ENCODE measurements around the gene PDS5B. TPM values are rescaled to one million over a fixed set of nuclear protein-coding genes. Genes with fewer than 3 reads are reported as not detected.
"Not testable (repeated sequence)": the region's sequence is repeated elsewhere in the genome, so short reads cannot be mapped to it uniquely, and the experiment has no call there.

The PDS5B gene
- total and polyA plus RNA-seq, 11 donors: 3.7 to 28.8 (median 18.6) TPM

GRCh38 chr13:32549788-32550187 is 36.5 kb upstream of the PDS5B start:
- Histone ChIP-seq H3K9me3 (no peaks in the 10 kb centered on the region), H3K27ac (no peak overlapping the region), H3K27me3 (no peaks in the 10 kb centered on the region), H3K36me3 (no peaks in the 10 kb centered on the region), H3K4me1 (peaks cover 0 to 6% (median 0%) of the 10 kb centered on the region in 12 donors), H3K4me3 (no peak overlapping the region)
- no peak for TF ChIP-seq CTCF (IDR thresholded peaks at IDR 0.05)
- no peak for TF ChIP-seq POLR2A (IDR thresholded peaks at IDR 0.05)
- ATAC-seq (no peak), DNase-seq (no peak)
- WGBS, 4 donors: 90 to 96% (median 93%) methylated on average over 3 of the region's 3 CpGs
- intact Hi-C loops (cut with DNase I): loop anchor here in 1 of 10 donors (10.0 kb wide), 1 partner anchor 165 kb away; no protein-coding TSS in a partner anchor

DNA sequence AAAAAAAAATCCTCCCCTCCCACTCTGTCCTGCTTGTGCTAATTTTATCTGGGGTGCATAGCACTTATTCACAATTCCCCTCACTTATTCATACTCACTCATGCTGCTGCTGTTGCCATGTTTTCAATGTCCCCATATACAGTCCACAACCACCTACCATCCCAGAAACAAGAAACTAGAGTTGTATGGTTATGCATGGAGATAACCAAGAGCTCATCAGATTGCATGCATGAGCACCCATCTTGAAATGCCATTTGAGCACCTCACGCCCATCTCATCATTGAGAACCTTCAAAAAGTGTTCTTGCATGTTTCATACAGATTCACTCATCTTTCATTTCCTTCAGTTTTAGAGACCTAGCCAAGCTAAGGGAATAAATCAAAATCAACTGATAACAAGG is 32.5 kb upstream of the PDS5B start:
- Histone ChIP-seq H3K27me3 (no peaks in the 10 kb centered on the region), H3K4me1 (peaks cover 0 to 6% (median 0%) of the 10 kb centered on the region in 12 donors), H3K4me3 (no peak overlapping the region), H3K9me3 (no peaks in the 10 kb centered on the region), H3K27ac (no peak overlapping the region), H3K36me3 (no peaks in the 10 kb centered on the region)
- intact Hi-C loops (cut with DNase I): no loop called here
- DNase-seq (no peak), ATAC-seq (no peak)
- 88 to 99% (median 89%) methylated on average over 1 of the region's 1 CpG for WGBS, 4 donors
- TF ChIP-seq CTCF (IDR thresholded peaks at IDR 0.05): no peak
- no peak for TF ChIP-seq POLR2A (IDR thresholded peaks at IDR 0.05)

DNA sequence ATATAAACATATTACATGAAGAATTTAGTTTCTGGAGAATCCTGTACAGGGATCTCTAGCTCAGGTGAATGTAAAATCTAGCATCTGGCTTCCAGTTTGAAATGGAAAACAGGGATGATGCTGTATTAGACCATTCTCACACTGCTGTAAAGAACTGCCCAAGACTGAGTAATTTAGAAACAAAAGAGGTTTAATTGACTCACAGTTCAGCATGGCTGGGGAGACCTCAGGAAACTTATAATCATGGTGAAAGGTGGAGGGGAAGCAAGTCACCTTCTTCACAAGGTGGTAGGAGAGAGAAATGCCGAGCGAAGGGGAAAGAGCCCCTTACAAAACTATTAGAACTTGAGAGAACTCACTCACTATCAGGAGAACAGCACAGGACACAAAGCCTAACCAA is 30.6 kb upstream of the PDS5B start:
- no peak for ATAC-seq
- no peak overlapping the region for H3K4me3 ChIP-seq
- DNase-seq: no peak
- 93 to 99% (median 96%) methylated on average over 2 of the region's 2 CpGs for WGBS, 4 donors
- no peaks in the 10 kb centered on the region for H3K27me3 ChIP-seq
- no peaks in the 10 kb centered on the region for H3K4me1 ChIP-seq
- intact Hi-C loops (cut with DNase I): no loop called here
- H3K36me3 ChIP-seq: no peaks in the 10 kb centered on the region
- no peak overlapping the region for H3K27ac ChIP-seq
- no peak for TF ChIP-seq POLR2A (IDR thresholded peaks at IDR 0.05)
- H3K9me3 ChIP-seq: peaks cover 0 to 2% (median 0%) of the 10 kb centered on the region in 12 donors

- H3K27me3 ChIP-seq; H3K27ac ChIP-seq; intact Hi-C loops (cut with DNase I); H3K4me3 ChIP-seq; H3K36me3 ChIP-seq; H3K4me1 ChIP-seq; ATAC-seq; DNase-seq: not testable (repeated sequence)
- peaks cover 0 to 20% (median 14%) of the 10 kb centered on the region in 12 donors for H3K9me3 ChIP-seq
- WGBS, 4 donors: 96 to 100% (median 100%) methylated on average over 1 of the region's 1 CpG
Observed at GRCh38 chr13:32560842-32561241, 25.4 kb upstream of the PDS5B start.

DNA sequence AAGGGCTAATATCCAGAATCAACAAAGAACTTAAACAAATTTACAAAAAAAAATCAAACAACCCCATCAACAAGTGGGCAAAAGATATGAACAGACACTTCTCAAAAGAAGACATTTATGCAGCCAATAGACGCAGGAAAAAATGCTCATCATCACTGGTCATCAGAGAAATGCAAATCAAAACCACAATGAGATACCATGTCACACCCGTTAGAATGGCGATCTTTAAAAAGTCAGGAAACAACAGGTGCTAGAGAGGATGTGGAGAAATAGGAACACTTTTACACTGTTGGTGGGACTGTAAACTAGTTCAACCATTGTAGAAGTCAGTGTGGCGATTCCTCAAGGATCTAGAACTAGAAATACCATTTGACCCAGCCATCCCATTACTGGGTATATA is 10.6 kb upstream of the PDS5B start:
- H3K4me1 ChIP-seq, H3K27me3 ChIP-seq, H3K4me3 ChIP-seq, H3K36me3 ChIP-seq, ATAC-seq, H3K27ac ChIP-seq, DNase-seq: not testable (repeated sequence)
- H3K9me3 ChIP-seq: peaks cover 0 to 18% (median 6%) of the 10 kb centered on the region in 12 donors
- 79 to 93% (median 88%) methylated on average over 4 of the region's 4 CpGs for WGBS, 4 donors
- intact Hi-C loops (cut with DNase I): loop anchor here in 1 of 10 donors (5.0 kb wide), 1 partner anchor 193 kb away; no protein-coding TSS in a partner anchor

GRCh38 chr13:32577032-32577431 is 9.2 kb upstream of the PDS5B start:
- intact Hi-C loops (cut with DNase I): loop anchor here in 1 of 10 donors (5.0 kb wide), 1 partner anchor 195 kb away; no protein-coding TSS in a partner anchor
- 95 to 100% (median 99%) methylated on average over 3 of the region's 3 CpGs for WGBS, 4 donors

More at GRCh38 chr13:32577032-32577431, 9.2 kb upstream of the PDS5B start:
- DNase-seq (no peak), ATAC-seq (no peak)
- H3K27ac ChIP-seq: no peak overlapping the region
- H3K4me1 ChIP-seq: no peaks in the 10 kb centered on the region
- TF ChIP-seq POLR2A (IDR thresholded peaks at IDR 0.05) (no peak), CTCF (IDR thresholded peaks at IDR 0.05) (no peak)
- no peak overlapping the region for H3K4me3 ChIP-seq
- no peaks in the 10 kb centered on the region for H3K36me3 ChIP-seq
- H3K27me3 ChIP-seq: no peaks in the 10 kb centered on the region
- peaks cover 0 to 18% (median 6%) of the 10 kb centered on the region in 12 donors for H3K9me3 ChIP-seq

All from heart left ventricle (tissue), 16 donors.